SH-SY5Y (cell line): ENCODE results near the gene SLC35F3.

Experiments used
- GATA2 ChIP-seq: IDR thresholded peaks from 2 replicates; pipeline ENCODE4 v1.6.1; 2011; ENCODE audit warnings: mild to moderate bottlenecking, low read depth, low read length
- GATA3 ChIP-seq: IDR thresholded peaks from 2 replicates; pipeline ENCODE4 v1.6.1; 2011; ENCODE audit warnings: low read depth, mild to moderate bottlenecking, low read length, moderate library complexity

GRCh38 chr1:234270581-234271242 lies 366.2 kb downstream of the SLC35F3 start:
- no peak for TF ChIP-seq GATA2
- TF ChIP-seq GATA3 = no peak
